ENCODE data around the gene LSM3.

DNA sequence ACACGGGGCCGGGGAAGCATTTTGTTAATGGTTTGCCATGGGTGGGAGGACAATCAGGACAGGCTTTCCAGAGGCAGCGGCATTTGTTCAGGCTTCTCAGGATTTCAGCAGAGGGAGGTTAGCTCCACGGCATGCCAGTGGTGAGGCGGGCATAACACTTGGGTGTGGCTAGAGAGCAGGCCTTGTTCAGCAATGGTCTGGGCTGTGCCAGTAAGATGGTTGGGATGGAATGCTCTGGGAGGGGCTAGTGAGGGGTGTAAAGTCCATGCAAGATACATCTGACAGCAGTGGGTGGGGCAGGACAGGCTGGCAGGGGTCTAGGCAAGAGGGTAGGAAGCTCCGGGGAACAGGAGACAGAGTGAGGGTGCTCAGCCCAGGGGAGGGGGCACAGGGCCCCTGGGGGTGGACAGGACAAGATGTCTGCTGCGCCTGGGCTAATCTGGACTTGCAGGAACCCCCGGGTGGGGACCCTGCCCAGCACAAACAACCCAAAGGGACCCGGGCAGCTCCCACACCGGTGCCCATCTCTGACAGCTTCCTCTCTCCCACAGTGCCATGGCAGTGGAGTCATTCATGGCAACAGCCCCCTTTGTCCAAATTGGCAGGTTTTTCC lies 45.3 kb upstream of the LSM3 start:
- no peak for TF ChIP-seq EZH2 (IDR thresholded peaks at IDR 0.05; ENCODE audit: borderline replicate concordance, low read length)
- no peak for TF ChIP-seq CTCF (IDR thresholded peaks at IDR 0.05; ENCODE audit: low read length)

Measured in OCI-LY1 (cell line).